ENCODE data around the gene TXNL4A.

Gene TXNL4A

DNA sequence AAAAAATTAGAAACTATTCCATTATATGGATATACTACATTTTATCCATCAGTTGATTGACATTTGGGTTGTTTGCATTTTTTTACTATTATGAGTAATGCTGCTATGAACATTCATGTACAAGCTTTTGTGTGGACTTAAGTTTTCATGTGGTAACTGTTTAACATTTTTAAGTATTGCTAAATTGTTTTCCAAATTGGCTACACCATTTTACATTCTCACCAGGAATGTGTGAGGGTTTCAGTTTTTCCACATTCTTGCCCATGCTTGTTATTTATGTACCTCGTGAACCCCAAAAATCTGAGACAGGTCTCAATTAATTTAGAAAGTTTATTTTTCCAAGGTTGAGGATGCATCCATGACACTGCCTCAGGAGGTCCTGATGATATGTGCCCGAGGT is 3.1 kb upstream of the TXNL4A start:
- no peak for DNase-seq

DNA sequence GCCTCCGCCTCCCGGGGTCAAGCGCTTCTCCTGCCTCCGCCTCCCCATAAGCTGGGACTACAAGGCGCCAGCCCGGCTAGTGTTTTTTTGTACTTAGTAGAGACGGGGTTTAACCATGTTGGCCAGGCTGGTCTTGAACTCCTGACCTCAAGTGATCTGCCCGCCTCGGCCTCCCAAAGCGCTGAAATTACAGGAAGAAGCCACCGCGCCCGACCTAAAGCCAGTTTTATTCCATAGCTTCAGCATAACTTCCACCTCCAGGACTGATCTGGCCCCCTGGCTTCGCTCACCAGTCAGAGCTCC is 783 bp upstream of the TXNL4A start:
- DNase-seq: no peak

DNA sequence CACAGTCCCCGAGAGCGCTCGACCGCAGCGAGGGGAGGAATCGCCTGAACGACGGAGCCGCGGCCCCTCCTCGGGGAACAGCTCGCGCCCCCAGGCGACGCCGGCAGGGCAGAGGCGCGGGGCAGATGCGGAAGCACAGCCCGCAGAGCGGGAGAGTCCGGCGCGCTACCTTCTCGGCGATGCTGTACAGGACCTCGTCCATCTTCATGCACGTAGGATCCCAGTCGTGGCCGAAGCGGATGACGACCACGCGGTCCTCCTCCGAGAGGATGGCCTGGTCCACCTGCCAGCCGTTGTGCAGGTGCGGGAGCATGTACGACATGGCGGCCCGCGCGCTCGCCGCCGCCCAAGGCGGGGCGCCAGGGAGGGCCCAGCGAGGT is 302 bp downstream of the TXNL4A start:
- DNase-seq: peak; percentile 38 to 75 (median 60)

DNA sequence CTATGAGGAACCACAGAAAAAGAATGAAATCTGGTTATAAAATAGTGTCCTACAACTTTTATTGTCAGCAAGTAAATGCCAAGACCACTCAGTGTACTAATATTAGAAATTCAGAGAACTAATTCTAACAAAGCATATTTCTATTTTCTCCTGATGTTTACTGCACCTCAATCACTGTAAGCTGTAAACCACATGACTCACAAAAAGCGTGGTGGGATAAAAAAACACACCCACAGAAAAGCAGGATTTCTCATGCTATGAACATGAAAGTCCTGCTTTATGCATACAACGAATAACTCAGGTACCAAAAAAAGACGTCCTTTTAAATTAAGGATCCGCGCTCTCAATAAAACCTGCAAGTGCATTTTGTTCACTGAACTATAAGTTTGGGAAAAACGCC is 797 bp downstream of the TXNL4A start:
- DNase-seq: no peak

DNA sequence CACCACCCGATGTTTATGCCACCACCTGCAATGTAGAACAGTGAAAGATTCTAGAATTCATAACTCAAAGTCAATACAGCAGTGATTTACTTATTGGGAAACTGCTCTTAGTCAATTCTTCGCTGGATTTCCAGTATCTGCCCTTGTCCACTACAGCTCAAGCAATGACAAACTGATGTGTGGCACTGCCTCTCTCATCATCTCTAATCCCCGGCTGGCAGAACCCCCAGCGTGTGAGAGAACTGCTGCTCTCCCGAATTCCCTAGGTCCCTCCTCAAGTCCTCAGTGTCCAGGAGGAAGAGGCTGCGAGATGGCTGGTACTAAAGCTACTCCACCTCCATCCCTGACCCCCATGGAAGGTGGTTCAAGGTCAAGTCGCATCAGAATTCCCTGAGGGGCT is 1.6 kb downstream of the TXNL4A start:
- DNase-seq: no peak

DNA sequence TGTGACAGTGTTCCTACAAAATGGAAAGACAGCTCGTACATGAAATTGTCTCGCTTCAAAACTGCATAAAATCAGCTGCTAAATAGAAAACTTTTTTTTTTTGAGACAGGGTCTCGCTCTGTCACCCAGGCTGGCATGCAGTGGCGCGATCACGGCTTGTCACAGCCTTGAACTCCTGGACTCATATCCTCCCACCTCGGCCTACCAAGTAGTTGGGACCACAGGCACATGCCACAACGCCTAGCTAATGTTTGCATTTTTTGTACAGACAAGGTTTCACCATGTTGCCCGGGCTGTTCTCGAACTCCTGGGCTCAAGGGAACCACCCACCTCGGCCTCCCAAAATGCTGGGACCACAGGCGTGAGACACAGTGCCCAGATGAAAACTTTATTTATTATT is 3.2 kb downstream of the TXNL4A start:
- no peak for DNase-seq

DNA sequence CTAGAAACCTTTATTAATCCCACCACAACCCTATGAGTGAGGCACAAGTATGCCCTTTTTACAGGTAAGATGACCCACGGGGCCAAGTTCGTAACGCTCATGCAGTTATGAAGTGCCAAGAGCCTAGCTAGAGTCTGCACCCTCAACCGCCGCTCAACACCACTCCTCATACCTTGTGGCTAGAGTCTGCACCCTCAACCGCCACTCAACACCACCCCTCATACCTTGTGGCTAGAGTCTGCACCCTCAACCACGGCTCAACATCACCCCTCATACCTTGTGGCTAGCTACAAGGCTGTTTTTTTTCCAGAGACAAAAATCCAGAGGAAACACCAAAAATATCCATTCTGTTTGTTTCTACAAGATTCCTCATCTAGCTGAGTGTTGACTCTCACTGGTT is 4.6 kb downstream of the TXNL4A start:
- peak in 1 of 5 experiments; percentile 22 for DNase-seq

DNA sequence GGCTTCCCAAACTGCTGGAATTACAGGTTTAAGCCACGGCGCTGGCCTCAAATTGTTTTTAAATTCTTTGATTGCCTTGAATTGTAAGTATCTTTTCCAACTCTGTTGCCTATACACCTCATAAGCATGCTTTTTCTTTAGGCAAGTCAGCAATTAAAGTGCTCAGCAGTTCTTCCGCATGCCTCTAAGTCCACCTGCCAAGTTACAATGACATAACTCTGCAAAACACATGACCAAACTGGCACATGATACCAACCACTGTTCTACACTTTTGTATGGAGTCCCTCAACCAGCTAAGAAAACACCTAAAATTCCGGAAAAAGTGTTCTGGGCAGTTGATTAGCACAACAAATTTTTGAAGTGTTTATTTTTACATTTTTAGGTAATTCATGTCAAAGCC is 5.1 kb downstream of the TXNL4A start:
- no peak for DNase-seq

DNA sequence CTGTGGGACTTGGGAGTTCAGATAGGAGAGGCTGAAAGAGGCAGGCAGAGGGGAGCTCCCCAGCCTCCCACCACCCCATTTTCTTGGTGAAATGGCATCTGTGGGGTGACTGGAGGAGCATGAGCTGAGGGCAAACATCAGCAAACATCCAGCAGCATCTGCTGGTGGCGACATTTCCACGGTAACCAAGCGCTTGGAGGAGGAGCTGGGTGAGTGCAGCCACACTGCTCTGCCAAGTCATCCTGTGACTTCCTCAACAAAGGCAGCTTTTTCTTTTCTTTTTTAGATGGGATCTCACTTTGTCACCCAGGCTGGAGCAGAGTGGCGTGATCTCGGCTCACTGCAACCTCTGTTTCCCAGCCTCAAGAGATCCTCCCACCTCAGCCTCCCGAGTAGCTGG is 5.6 kb downstream of the TXNL4A start:
- DNase-seq: peak in 1 of 5 experiments; percentile 69

DNA sequence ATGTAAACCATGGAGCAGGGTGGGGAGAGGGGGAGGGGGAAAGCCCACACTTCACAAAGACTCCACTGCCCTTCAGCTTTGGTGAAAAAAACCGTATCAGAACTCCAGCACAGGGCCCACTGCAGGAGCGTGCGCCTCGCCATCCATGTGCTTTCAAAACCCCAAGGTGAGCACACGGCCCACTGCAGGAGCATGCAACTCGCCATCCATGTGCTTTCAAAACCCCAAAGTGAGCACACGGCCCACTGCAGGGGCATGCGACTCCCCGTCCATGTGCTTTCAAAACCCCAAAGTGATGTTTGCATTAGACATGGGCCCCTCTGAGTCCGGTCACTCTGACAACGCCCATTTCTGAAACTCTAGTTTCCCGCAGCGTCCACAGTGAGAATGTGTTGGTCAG is 7.8 kb downstream of the TXNL4A start:
- DNase-seq: no peak

DNA sequence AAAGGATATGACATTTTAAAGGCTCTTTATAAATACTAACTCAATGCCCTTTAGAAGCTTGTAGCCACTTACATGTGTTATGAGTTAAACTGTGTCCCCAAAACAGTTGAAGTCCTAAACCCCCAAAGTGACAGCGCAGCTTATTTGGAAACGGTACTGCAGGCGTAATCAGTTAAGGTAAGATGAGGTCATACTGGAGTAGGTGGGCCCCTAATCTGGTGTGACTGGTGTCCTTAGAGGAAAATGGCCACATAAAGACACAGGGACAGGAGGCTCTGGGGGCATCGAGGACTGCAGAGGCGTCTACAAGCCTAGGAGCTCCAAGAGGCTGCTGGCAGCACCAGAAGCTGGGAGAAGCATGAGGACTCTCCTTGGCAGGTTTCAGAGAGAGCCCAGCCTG is 8.5 kb downstream of the TXNL4A start:
- DNase-seq: no peak

DNA sequence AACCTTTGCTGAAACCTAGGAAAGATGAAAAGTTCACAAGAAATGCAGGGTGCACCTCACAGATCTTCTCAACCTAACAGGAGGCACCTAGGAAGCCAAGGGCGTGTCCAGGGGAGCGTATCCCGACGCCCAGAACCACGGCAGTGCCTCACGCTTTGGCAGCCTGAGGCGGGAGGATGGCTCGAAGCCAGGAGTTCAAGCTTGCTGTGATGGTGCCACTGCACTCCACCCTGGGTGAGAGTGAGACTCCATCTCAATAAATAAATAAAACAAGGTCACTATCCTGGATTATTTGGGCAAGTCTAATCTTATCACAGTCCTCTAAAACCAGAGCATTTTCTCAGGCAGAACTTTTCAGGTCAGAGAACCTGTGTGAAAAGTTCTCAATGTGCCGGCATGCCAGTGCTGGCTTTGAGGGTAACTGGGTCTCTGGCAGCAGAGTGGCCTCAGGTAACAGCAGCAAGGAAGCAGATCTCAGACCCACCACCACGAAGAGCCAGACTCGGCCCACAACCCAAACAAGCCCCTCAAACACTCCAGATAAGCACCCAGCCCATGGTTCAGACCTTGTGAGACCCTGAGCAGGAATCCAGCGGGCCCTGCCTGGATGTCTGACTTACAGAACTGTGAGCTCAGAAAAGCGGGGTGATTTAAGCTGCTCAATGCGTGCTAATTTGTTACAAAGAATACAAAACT is 12.2 kb downstream of the TXNL4A start:
- no peak for DNase-seq

DNA sequence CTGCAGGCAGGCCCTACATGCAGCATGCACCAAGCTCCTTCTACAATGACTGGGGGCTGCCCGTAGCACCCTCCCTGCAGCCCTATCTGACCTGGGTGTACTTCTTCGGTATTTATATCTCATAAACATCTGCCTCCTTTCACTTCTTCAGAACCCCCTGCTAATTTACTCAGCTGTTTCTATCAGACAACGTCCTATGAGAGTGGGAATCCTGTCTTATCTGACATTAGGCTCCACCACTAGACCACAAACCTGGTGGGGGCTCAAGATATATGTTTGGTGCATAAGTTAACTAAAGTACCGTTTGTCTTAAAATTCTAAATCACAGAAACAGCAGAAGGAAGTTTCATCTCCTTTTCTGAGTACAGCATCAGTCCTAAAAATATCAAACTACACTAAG is 13.3 kb downstream of the TXNL4A start:
- DNase-seq: peak in 1 of 5 experiments; percentile 55

DNA sequence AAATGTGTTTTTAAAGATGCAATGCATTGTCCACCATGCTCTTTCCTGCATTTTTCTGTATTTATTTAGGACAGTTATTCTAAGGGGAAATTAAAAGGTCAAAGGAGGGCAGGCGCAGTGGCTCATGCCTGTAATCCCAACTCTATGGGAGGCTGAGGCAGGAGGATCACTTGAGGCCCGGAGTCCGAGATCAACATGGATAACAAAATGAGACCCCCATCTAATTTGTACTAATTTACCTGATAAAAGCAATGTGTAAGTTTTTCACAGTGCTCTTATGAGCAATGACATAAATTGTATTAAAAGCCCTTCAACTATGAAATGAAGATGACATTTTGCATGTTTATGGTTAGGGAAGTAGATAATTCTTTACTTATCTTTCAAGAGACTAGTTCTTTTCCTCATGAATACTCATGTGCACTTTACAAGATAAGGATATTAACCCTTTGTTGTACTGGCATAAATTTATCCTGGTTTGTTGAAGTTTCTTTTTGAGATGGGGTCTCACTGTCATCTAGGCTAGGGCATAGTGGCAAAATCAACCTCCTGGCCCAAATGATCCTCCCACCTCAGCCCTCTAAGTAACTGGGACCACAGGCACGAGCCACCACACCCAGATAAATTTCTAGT is 14.2 kb downstream of the TXNL4A start:
- DNase-seq: no peak

DNA sequence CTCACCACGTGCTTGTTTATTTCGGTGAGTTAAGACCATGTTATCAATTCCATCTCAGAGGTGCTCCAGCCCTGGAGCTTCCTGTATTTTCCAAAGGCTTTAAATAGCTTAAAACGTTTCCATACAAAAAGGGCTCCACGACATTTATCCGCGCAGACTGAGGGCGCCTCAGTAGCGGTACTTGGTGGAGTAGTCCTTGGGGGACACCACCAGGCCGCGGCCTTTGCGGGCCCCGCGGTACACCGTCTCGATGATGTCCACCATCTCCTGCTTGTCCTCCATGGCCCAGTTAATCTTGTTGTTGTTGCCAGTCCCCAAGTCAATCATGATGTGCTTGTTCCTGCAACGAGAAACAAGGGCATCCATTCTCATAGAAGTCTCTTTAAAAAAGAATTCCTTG is 14.8 kb downstream of the TXNL4A start:
- DNase-seq: no peak

DNA sequence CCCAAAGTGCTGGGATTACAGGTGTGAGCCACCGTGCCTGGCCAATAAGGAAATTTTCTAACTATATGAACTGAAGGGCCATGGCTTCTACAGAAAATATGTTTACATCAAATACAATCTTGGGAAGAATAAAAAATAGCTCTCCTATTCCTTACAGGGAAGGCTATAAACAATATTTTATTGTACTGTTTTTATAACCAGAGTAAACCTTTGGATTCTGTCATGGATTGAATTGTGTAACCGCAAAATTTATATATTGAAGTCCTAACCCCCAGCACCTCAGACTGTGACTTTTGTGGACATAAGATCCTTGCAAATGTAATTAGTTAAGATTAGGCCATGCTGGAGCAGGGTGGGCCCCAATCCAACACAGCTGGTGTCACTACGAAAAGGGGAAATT is 15.6 kb downstream of the TXNL4A start:
- DNase-seq: no peak

DNA sequence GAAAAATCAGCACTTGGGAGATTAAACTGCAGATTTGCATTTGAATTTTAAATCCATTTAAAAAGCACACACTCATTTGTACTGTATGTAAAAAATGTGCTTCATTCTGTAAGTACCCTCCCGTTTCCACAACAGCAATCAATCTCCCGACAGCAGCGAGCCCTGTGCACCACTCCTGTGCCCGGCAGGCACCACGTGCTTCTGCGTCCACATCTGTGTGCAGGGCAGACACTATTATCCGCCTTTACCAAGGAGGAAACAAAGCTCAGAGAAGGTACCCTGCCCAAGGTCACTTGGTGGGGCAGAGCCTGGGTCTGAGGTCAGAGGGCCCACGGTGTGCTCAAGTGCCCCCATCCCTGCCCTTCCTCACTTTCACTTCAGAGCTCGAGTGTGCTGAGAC is 16.4 kb downstream of the TXNL4A start:
- DNase-seq: no peak

DNA sequence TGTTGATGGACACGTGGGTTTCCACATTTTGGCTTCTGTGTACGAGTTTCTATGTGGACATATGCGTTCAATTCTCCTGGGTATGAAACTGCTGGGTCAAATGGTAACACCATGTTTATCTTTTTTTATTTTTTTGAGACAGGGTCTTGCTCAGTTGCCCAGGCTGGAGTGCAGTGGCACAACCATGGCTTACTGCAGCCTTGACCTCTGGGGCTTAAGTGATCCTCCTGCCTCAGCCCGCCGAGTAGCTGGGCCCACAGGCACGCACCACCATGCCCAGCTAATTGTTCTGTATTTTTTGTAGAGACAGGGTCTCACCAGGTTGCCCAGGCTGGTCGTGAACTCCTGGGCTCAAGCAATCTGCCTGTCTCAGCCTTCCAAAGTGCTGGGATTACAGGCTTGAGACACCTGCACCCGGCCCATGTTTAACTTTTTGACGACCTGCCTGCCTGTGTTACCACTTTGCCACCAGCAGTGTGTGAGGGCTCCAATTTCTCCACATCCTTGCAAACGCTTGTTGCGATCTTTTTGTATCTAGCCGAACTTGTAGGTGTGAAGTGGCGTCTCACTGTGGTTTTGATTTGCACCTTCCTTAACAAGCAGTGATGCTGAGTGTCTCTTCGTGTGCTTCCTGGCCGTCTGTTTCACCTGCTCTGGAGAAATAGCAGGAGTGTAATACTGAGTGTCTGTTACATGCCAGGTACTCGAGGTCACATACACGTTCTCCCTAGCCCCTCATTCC is 17.0 kb downstream of the TXNL4A start:
- no peak for DNase-seq

DNA sequence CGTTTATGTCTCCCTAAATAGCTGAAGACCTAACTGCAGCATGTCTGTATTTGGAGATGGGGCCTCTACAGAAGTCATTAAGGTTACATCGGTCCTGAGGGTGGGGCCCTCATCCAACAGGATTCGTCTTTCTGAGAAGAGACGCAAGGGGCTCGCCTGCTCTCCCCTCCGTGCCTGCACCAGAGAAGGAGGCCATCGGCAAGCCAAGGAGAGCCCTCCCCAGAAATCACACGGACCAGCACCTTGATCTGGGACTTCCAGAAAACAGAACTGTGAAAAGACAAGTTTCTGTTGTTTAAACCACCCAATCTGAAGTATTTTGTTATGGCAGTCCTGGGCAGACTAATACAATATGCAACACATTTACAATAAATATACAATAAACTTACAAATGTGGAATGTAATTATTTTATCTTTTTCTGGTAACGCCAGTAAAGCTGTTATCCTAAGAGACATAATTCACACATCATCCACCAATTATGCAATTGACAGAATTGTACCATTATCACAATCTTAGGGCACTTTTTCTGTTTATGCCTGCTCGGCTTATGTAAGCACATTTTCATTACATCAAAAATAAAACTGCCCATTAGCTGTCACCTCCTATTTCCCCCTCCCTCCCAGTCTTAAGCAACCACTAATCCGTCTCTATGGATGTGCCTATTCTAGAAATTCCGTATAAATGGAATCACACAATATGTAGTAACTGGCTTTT is 17.8 kb downstream of the TXNL4A start:
- DNase-seq: no peak

DNA sequence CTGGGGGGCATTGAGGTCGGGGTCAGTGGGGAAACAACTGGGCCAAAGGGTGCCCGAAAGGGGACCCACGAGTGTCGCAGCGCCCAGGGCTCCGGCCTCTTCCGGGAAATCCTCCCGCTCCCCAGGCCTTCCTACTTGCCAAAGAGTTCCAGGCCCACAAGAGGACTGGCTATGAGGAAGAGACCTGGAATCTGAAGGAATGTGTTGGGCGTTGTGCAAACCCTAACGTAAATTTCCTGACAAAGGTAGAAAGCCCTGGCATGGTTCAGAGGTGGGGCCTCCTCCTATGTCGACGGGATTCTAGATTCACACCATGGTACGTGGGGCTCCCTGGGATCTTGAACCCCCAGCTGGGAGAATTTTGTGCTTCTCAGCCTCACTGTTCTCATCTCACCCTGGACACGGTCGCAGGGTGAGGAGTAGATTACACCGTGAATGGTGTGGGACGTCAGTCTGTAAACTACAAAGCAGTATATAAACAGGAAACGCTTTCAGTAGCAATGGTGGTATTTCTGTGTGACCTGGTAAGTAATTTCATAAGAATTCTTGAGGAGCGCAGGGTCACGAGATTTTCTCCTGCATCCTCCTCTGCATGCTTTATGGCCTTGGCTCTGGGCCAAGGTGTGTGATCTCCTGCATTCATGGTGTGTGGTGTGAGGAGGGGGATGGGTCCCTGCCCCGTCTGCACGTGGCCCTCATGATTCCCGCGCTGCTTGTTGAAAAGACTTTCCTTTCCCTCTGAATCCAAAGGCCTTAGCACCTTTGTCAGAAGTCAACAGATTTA is 23.1 kb downstream of the TXNL4A start:
- peak in 1 of 5 experiments; percentile 52 for DNase-seq

DNA sequence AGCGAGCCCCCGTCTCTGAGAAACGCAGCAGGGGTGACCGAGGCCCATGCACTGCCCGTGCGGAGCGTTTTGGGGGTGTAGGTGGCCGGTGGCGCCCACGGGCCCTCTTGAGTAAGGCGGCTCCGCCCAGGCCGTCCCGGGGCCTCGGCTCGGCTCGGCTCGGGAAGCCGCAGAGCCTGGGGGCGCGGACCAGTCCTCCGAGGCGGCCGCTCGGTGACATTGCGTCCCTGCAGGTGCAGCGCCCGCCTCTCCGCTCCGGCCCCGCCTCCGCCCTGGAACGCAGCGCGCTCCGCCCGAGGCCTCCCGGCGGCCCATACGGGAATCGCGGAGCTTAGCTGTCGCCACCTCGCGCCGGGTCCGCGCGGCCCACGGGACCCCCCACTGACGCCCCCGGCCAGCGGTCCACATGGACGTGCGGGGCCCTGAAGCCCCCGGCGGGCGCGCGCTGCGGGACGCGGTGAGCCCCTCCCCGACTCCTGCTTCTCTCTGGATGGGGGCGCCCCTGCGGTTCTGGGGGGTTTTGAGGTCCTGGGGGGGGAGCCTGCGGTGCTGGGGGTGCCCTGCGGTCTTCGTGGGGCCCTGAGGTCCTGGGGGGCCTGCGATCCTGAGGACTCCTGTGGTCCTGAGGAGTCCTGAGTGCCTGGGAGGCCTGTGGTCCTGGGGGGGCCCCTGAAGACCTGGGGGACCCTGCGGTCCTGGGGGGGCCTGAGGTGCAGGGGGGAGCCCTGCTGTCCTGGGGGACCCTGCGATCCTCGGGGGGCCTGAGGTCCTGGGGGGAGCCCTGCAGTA is 23.8 kb downstream of the TXNL4A start, which contains the start of gene HSBP1L1:
TSS of gene HSBP1L1 (plus strand) at position 314 of the 789 bp plus-strand sequence. CDS start at position 407, 93 bp downstream.
- DNase-seq: peak; percentile 41 to 73 (median 57)

All from T-helper 2 cell (primary cell).